KOPT-K1 (cell line): ENCODE data around the gene ATP5F1A.

Experiments
- H3K27ac ChIP-seq: fragments of 200-600 bp; sonication (generic); 2 replicates; pipeline ENCODE4 v1.5.1; 2016; ENCODE audit warnings: antibody characterized with exemption, mild to moderate bottlenecking, low read depth, low read length; ENCODE audit not compliant: poor library complexity, severe bottlenecking
- H3K36me3 ChIP-seq: fragments of 200-600 bp; sonication (generic); 2 replicates; pipeline ENCODE4 v1.5.1; 2017; ENCODE audit warnings: antibody characterized with exemption, mild to moderate bottlenecking, low read length, moderate library complexity; ENCODE audit not compliant: insufficient read depth
- H3K9me3 ChIP-seq: fragments of 200-600 bp; sonication (generic); 2 replicates; pipeline ENCODE4 v1.5.1; 2017; ENCODE audit warnings: antibody characterized with exemption, low read length, mild to moderate bottlenecking; ENCODE audit not compliant: insufficient read depth, poor library complexity, severe bottlenecking

ATP5F1A gene

DNA sequence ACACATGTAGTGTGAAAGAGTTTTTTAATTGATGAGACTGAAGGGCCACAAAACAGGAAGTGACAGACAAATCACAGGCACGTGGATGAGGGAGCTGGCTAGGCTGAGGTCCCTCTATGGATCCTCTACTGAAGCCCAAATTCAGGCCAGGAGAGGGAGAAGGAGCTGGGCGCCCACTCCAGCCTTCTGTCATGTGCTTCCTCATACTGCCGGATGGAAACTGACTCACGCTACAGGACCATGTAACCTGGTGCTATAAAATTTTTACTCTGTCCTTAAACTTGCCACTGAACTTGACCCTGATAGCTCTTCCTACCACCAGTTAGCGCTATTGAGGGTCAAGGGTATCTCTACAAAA, 57.4 kb downstream of the ATP5F1A start:
- Histone ChIP-seq H3K9me3 (no peaks in the 10 kb centered on the region), H3K36me3 (no peaks in the 10 kb centered on the region), H3K27ac (no peak overlapping the region)

GRCh38 chr18:46040033-46040746, 57.9 kb downstream of the ATP5F1A start:
- Histone ChIP-seq H3K36me3 (no peaks in the 10 kb centered on the region), H3K27ac (no peak overlapping the region), H3K9me3 (no peaks in the 10 kb centered on the region)

- no peaks in the 10 kb centered on the region for H3K9me3 ChIP-seq
- H3K36me3 ChIP-seq: no peaks in the 10 kb centered on the region
- no peak overlapping the region for H3K27ac ChIP-seq
These were observed 60.4 kb downstream of the ATP5F1A start for GRCh38 chr18:46037512-46038305.

DNA sequence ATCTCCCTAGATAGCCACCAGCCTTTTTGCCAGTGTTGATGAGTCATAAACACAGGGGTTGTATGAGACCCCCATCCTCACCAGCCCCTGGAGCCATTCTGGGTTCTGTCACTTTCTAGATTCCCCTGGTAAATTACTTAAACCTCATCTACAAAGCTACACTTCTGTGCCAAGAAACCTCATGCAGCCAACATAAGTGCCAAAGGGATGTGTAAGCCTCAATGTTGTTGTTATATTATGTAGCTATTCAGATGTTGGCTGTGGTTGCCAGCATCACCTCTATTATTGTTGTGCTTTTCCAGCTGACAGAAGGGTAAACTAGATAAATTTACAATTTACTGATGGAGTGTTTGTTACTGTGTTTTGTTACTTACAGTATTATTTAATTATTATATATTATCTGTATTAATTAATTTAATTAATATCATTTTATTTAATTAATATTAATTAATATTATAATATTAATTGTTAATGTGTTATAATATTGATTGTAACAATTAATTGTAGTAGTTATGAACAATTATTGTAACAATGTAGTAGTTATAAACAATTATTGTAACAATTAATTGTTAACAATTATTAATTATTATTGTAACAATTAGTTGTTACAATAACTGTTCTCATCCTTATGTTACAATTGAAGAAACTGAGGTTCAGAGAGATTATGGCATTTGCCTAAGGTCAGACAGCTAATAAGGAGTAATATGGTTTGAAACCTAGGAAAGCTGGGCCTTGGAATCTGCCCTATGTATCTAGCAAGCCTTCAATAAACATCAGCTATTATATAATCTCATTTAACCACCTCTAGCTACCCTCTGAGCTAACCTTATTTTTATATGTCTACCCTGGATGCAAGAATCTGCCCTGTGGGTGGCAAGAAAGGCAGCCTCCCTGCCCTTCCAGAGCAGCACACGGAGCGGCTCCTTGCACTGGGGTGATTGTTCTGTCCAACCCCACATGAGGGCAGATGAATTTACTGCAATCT, 62.1 kb downstream of the ATP5F1A start:
- Histone ChIP-seq H3K27ac (no peak overlapping the region), H3K9me3 (no peaks in the 10 kb centered on the region), H3K36me3 (no peaks in the 10 kb centered on the region)

DNA sequence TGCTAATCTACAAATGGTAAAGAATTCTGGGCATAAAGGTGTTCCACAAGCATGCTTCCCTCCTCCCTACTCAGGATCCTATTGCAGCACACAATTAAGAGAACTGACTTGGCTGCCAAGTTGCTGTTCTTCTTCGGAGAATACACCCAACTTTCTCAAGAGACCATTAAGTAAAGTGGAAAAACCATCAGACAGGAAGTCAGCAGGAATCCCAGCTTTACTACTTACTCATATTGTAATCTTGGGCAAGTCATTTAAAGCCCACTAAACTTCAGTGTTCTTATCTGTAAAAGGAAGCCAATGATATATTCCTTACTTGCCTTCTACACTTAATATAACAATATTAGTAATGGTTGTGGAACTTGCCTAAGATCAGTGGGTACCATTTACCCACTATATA, 63.9 kb downstream of the ATP5F1A start:
- no peaks in the 10 kb centered on the region for H3K9me3 ChIP-seq
- H3K36me3 ChIP-seq: no peaks in the 10 kb centered on the region
- H3K27ac ChIP-seq: no peak overlapping the region

- no peaks in the 10 kb centered on the region for H3K9me3 ChIP-seq
- H3K36me3 ChIP-seq: no peaks in the 10 kb centered on the region
- no peak overlapping the region for H3K27ac ChIP-seq
These were observed 66.4 kb downstream of the ATP5F1A start for GRCh38 chr18:46031741-46032140.
